Astrocyte (in vitro differentiated cells and primary cell): ENCODE measurements around the gene IGFN1. TPM values are rescaled to one million over a fixed set of nuclear protein-coding genes. Genes with fewer than 3 reads are reported as not detected.

Experiments
- DNase-seq: peaks from one replicate; pipeline ENCODE4 v3.0.0-alpha.2; 2010; ENCODE audit warnings: low read depth
- FAIRE-seq: peaks from 2 replicates; lab custom pipeline; 2011; peaks lifted over from hg19 to GRCh38; lab: Jason Lieb, UNC
- H2AFZ ChIP-seq: 2 replicates; pipeline ENCODE4 v1.6.0; 2012; ENCODE audit warnings: low read depth, low read length, inconsistent platforms
- H3K27ac ChIP-seq: 2 replicates; pipeline ENCODE4 v1.5.1; 2011; ENCODE audit warnings: low read depth, low read length, inconsistent platforms
- H3K27me3 ChIP-seq: 2 replicates; pipeline ENCODE4 v1.6.0; 2011; ENCODE audit warnings: low read length, inconsistent platforms; ENCODE audit not compliant: insufficient read depth
- H3K36me3 ChIP-seq: 2 replicates; pipeline ENCODE4 v1.5.1; 2011; ENCODE audit warnings: low read length, inconsistent platforms; ENCODE audit not compliant: insufficient read depth
- H3K4me1 ChIP-seq: 2 replicates; pipeline ENCODE4 v1.5.1; 2011; ENCODE audit warnings: low read length, inconsistent platforms; ENCODE audit not compliant: insufficient read depth
- H3K4me2 ChIP-seq: 2 replicates; pipeline ENCODE4 v1.6.0; 2012; ENCODE audit warnings: low read length, inconsistent platforms
- H3K4me3 ChIP-seq: 2 replicates; pipeline ENCODE4 v1.5.1; 2011; ENCODE audit warnings: low read depth, mild to moderate bottlenecking, low read length, inconsistent platforms; ENCODE audit not compliant: insufficient read depth
- H3K79me2 ChIP-seq: 2 replicates; pipeline ENCODE4 v1.6.0; 2012; ENCODE audit warnings: mild to moderate bottlenecking, low read length, inconsistent platforms; ENCODE audit not compliant: insufficient read depth
- H3K9ac ChIP-seq: 2 replicates; pipeline ENCODE4 v1.6.0; 2012; ENCODE audit warnings: mild to moderate bottlenecking, low read length, inconsistent platforms
- H3K9me3 ChIP-seq: 2 replicates; pipeline ENCODE4 v1.5.1; 2012; ENCODE audit warnings: low read depth, mild to moderate bottlenecking, low read length, inconsistent platforms; ENCODE audit not compliant: insufficient read depth
- H4K20me1 ChIP-seq: 2 replicates; pipeline ENCODE4 v1.6.0; 2012; ENCODE audit warnings: low read length, inconsistent platforms; ENCODE audit not compliant: insufficient read depth
- H3K27ac Mint-ChIP-seq: one replicate; pipeline ENCODE4 v1.8.0; 2021; ENCODE audit warnings: mild to moderate bottlenecking, mixed read lengths; ENCODE audit not compliant: unreplicated experiment
- H3K27me3 Mint-ChIP-seq: one replicate; pipeline ENCODE4 v1.8.0; 2021; ENCODE audit warnings: low read depth, mixed read lengths; ENCODE audit not compliant: unreplicated experiment
- H3K36me3 Mint-ChIP-seq: one replicate; pipeline ENCODE4 v1.8.0; 2021; ENCODE audit warnings: low read depth, mixed read lengths; ENCODE audit not compliant: unreplicated experiment
- H3K4me1 Mint-ChIP-seq: one replicate; pipeline ENCODE4 v1.8.0; 2021; ENCODE audit warnings: low read depth, mixed read lengths; ENCODE audit not compliant: unreplicated experiment
- H3K4me3 Mint-ChIP-seq: one replicate; pipeline ENCODE4 v1.8.0; 2021; ENCODE audit warnings: mild to moderate bottlenecking, moderate library complexity, mixed read lengths; ENCODE audit not compliant: unreplicated experiment
- H3K9me3 Mint-ChIP-seq: one replicate; pipeline ENCODE4 v1.8.0; 2021; ENCODE audit warnings: mild to moderate bottlenecking, mixed read lengths; ENCODE audit not compliant: unreplicated experiment
- CTCF ChIP-seq: IDR thresholded peaks from 2 replicates; pipeline ENCODE4 v1.5.1; 2011; ENCODE audit warnings: low read depth, mild to moderate bottlenecking, inconsistent platforms, low read length, moderate library complexity; ENCODE audit not compliant: insufficient read depth
- EZH2 ChIP-seq: IDR thresholded peaks from 2 replicates; pipeline ENCODE4 v1.6.1; 2012; ENCODE audit warnings: mild to moderate bottlenecking, low read length, inconsistent platforms; ENCODE audit not compliant: insufficient read depth
- total RNA-seq: library from RNA; stranded (reverse); gene quantifications from 2 replicates; pipeline ENCODE4 v1.2.1, GENCODE V29; 2021

IGFN1 gene
- total RNA-seq, 1 donor from 2014 or later: 0.02 TPM

GRCh38 chr1:201189085-201189484, 1.5 kb upstream of the IGFN1 start:
- H3K9ac ChIP-seq: no peak overlapping the region
- Mint-ChIP-seq H3K9me3 (peaks cover 3% of the 10 kb centered on the region), H3K4me3 (no peak overlapping the region), H3K27me3 (peaks cover 38% of the 10 kb centered on the region), H3K36me3 (no peaks in the 10 kb centered on the region), H3K4me1 (peaks cover 19% of the 10 kb centered on the region), H3K27ac (no peak overlapping the region)
- no peaks in the 10 kb centered on the region for H3K36me3 ChIP-seq
- no peak for DNase-seq
- H3K4me1 ChIP-seq: peaks cover 27% of the 10 kb centered on the region
- H3K79me2 ChIP-seq: no peaks in the 10 kb centered on the region
- H3K4me3 ChIP-seq: no peak overlapping the region
- H3K27me3 ChIP-seq: no peaks in the 10 kb centered on the region
- no peaks in the 10 kb centered on the region for H3K9me3 ChIP-seq
- TF ChIP-seq EZH2 (no peak), CTCF (no peak)
- H2AFZ ChIP-seq: no peak overlapping the region
- H3K27ac ChIP-seq: no peak overlapping the region
- FAIRE-seq: no peak
- no peaks in the 10 kb centered on the region for H4K20me1 ChIP-seq
- no peak overlapping the region for H3K4me2 ChIP-seq

DNA sequence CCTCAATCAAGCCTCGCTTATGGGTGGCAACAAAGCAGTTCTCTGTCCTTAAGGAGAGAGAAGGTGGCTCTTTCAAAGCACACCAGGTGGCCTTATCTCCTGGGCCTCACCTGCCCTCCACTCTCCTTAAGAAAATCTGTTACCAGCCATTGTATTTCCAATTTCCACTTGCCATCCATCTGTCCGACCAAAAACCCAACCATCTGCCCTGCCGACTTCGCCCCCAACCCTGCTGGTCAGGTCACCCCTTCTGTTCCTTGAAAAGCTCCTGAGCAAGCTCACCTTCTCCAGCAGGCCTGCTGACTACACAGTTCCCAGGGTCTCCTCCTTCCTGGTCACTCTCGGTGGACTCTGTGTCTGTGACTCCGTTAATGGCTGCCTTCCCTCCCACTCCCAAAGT, 619 bp upstream of the IGFN1 start:
- no peak overlapping the region for H3K27ac Mint-ChIP-seq
- no peaks in the 10 kb centered on the region for H3K36me3 ChIP-seq

More for the DNA sequence above, 619 bp upstream of the IGFN1 start:
- Mint-ChIP-seq H3K4me3 (no peak overlapping the region), H3K27me3 (peaks cover 38% of the 10 kb centered on the region), H3K4me1 (peaks cover 11% of the 10 kb centered on the region), H3K9me3 (peaks cover 3% of the 10 kb centered on the region), H3K36me3 (no peaks in the 10 kb centered on the region)
- H2AFZ ChIP-seq: no peak overlapping the region
- TF ChIP-seq CTCF (no peak), EZH2 (no peak)
- H3K9me3 ChIP-seq: no peaks in the 10 kb centered on the region
- H3K4me2 ChIP-seq: no peak overlapping the region
- H3K79me2 ChIP-seq: no peaks in the 10 kb centered on the region
- H3K4me1 ChIP-seq: peaks cover 20% of the 10 kb centered on the region
- H3K9ac ChIP-seq: no peak overlapping the region
- FAIRE-seq (no peak), DNase-seq (no peak)
- no peaks in the 10 kb centered on the region for H3K27me3 ChIP-seq
- H4K20me1 ChIP-seq: no peaks in the 10 kb centered on the region
- no peak overlapping the region for H3K4me3 ChIP-seq
- H3K27ac ChIP-seq: no peak overlapping the region
